MM.1S (cell line): Measurements from ENCODE around the gene MUC22.

ENCODE experiments used
- DNase-seq: peaks from one replicate; pipeline ENCODE4 v3.0.0-alpha.2; 2015
- H2AFZ ChIP-seq: fragments of 300-600 bp; sonication (generic); 2 replicates; pipeline ENCODE4 v1.6.0; 2016; ENCODE audit warnings: antibody characterized with exemption, low read length
- H3F3A ChIP-seq: fragments of 300-600 bp; sonication (generic); 2 replicates; pipeline ENCODE4 v1.6.1; 2016; ENCODE audit warnings: mild to moderate bottlenecking, antibody characterized with exemption, low read length, moderate library complexity, mixed read lengths; ENCODE audit not compliant: insufficient read depth
- H3K27ac ChIP-seq: fragments of 300-600 bp; sonication (generic); 2 replicates; pipeline ENCODE4 v1.5.1; 2016; ENCODE audit warnings: mild to moderate bottlenecking, low read length
- H3K27me3 ChIP-seq: fragments of 300-600 bp; sonication (generic); replicated peaks from 2 replicates; pipeline ENCODE4 v1.6.0; 2016; ENCODE audit warnings: low read length; ENCODE audit not compliant: insufficient read depth
- H3K36me3 ChIP-seq: fragments of 300-600 bp; sonication (generic); replicated peaks from 2 replicates; pipeline ENCODE4 v1.6.1; 2016; ENCODE audit warnings: mild to moderate bottlenecking, low read length, mixed read lengths; ENCODE audit not compliant: insufficient read depth
- H3K4me1 ChIP-seq: fragments of 300-600 bp; sonication (generic); 2 replicates; pipeline ENCODE4 v1.6.1; 2016; ENCODE audit warnings: low read length, mixed read lengths
- H3K4me2 ChIP-seq: fragments of 300-600 bp; sonication (generic); 2 replicates; pipeline ENCODE4 v1.6.0; 2016; ENCODE audit warnings: low read depth, low read length
- H3K4me3 ChIP-seq: fragments of 300-600 bp; sonication (generic); 2 replicates; pipeline ENCODE4 v1.5.1; 2016; ENCODE audit warnings: low read length, mixed read lengths
- H3K79me2 ChIP-seq: fragments of 300-600 bp; sonication (generic); 2 replicates; pipeline ENCODE4 v1.6.1; 2016; ENCODE audit warnings: mixed run types, low read length, mixed read lengths
- H3K9ac ChIP-seq: fragments of 300-600 bp; sonication (generic); 2 replicates; pipeline ENCODE4 v1.6.1; 2016; ENCODE audit warnings: low read length, mixed read lengths
- H3K9me2 ChIP-seq: fragments of 300-600 bp; sonication (generic); replicated peaks from 2 replicates; pipeline ENCODE4 v1.6.1; 2016; ENCODE audit warnings: mild to moderate bottlenecking, low read length, mixed read lengths; ENCODE audit not compliant: insufficient read depth
- H3K9me3 ChIP-seq: fragments of 300-600 bp; sonication (generic); replicated peaks from 2 replicates; pipeline ENCODE4 v1.6.1; 2016; ENCODE audit warnings: mild to moderate bottlenecking, low read length, mixed read lengths; ENCODE audit not compliant: insufficient read depth
- H4K20me1 ChIP-seq: fragments of 300-600 bp; sonication (generic); 2 replicates; pipeline ENCODE4 v1.6.1; 2016; ENCODE audit warnings: mild to moderate bottlenecking, low read length, moderate library complexity, mixed read lengths; ENCODE audit not compliant: insufficient read depth
- EZH2 ChIP-seq: fragments of 300-600 bp; sonication (generic); optimal IDR thresholded peaks from 2 replicates; pipeline ENCODE3; 2017; ENCODE audit warnings: low read depth, mild to moderate bottlenecking, antibody characterized with exemption, low read length, mixed read lengths
- EZH2phosphoT487 ChIP-seq: fragments of 300-600 bp; sonication (generic); IDR thresholded peaks from 2 replicates; pipeline ENCODE4 v1.6.1; 2018; ENCODE audit warnings: antibody characterized with exemption, low read length
- TF ChIP-seq, protein P1 (sequence below): fragments of 300-600 bp; sonication (generic); IDR thresholded peaks from 2 replicates; pipeline ENCODE4 v1.5.1; 2016; ENCODE audit warnings: antibody characterized with exemption, low read length, mixed read lengths

The MUC22 gene

GRCh38 chr6:31068669-31069340 is 58.5 kb downstream of the MUC22 start:
- no peaks in the 10 kb centered on the region for H4K20me1 ChIP-seq
- no peaks in the 10 kb centered on the region for H3K36me3 ChIP-seq
- no peak overlapping the region for H3K4me2 ChIP-seq
- no peaks in the 10 kb centered on the region for H3K9me3 ChIP-seq
- no peaks in the 10 kb centered on the region for H3K9me2 ChIP-seq
- no peak overlapping the region for H2AFZ ChIP-seq
- no peaks in the 10 kb centered on the region for H3F3A ChIP-seq
- TF ChIP-seq EZH2phosphoT487 (no peak), EZH2 (no peak)
- TF ChIP-seq, protein P1, sequence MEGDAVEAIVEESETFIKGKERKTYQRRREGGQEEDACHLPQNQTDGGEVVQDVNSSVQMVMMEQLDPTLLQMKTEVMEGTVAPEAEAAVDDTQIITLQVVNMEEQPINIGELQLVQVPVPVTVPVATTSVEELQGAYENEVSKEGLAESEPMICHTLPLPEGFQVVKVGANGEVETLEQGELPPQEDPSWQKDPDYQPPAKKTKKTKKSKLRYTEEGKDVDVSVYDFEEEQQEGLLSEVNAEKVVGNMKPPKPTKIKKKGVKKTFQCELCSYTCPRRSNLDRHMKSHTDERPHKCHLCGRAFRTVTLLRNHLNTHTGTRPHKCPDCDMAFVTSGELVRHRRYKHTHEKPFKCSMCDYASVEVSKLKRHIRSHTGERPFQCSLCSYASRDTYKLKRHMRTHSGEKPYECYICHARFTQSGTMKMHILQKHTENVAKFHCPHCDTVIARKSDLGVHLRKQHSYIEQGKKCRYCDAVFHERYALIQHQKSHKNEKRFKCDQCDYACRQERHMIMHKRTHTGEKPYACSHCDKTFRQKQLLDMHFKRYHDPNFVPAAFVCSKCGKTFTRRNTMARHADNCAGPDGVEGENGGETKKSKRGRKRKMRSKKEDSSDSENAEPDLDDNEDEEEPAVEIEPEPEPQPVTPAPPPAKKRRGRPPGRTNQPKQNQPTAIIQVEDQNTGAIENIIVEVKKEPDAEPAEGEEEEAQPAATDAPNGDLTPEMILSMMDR = peak; percentile 78
- H3K27me3 ChIP-seq = no peaks in the 10 kb centered on the region; the same call in 1 of the 2 replicates
- no peaks in the 10 kb centered on the region for H3K4me1 ChIP-seq
- no peak overlapping the region for H3K4me3 ChIP-seq
- H3K79me2 ChIP-seq = no peaks in the 10 kb centered on the region
- peak; percentile 63 for DNase-seq
- H3K9ac ChIP-seq = no peak overlapping the region
- H3K27ac ChIP-seq = no peak overlapping the region

DNA sequence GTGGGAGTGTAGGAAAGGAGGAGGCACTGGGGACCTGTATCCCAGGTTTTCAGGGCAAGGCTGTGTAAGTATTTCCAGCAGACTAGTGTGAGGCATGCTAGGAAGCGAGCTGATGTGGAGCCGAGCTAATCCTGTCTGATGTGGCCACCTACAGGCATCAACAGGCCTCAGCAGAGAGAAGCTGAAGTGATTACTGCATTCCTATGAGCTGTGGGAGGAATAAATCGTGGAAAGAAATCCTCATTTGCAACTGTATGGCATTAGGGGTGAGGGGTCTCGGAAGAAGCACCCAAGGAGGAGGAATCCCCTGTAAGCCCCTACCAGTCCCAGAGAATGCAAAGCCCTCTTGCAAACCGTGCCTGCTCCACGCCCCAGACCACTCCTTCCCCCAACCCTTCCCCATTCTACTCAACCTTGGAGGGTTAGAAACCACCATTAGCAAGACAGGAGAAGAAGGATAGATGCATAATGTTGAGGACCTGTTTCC is 60.5 kb downstream of the MUC22 start:
- Histone ChIP-seq H3K9ac (no peak overlapping the region), H3K36me3 (no peaks in the 10 kb centered on the region), H3K4me3 (no peak overlapping the region), H3K27ac (no peak overlapping the region), H3K4me1 (no peaks in the 10 kb centered on the region), H3F3A (no peaks in the 10 kb centered on the region), H2AFZ (no peak overlapping the region), H3K27me3 (no peaks in the 10 kb centered on the region; the same call in 1 of the 2 replicates), H3K9me3 (no peaks in the 10 kb centered on the region), H3K4me2 (no peak overlapping the region), H4K20me1 (no peaks in the 10 kb centered on the region), H3K9me2 (no peaks in the 10 kb centered on the region), H3K79me2 (no peaks in the 10 kb centered on the region)
- no peak for TF ChIP-seq EZH2phosphoT487
- TF ChIP-seq, protein P1 = peak; percentile 28; the same call in 1 of the 2 replicates
- no peak for DNase-seq

- H3F3A ChIP-seq = no peaks in the 10 kb centered on the region
- no peaks in the 10 kb centered on the region for H3K79me2 ChIP-seq
- no peak for TF ChIP-seq EZH2phosphoT487
- no peak for TF ChIP-seq EZH2
- TF ChIP-seq, protein P1 = no peak
- no peaks in the 10 kb centered on the region for H4K20me1 ChIP-seq
- no peak overlapping the region for H3K9ac ChIP-seq
- no peak overlapping the region for H3K27ac ChIP-seq
- no peaks in the 10 kb centered on the region for H3K36me3 ChIP-seq
- no peaks in the 10 kb centered on the region for H3K9me2 ChIP-seq
- no peaks in the 10 kb centered on the region for H3K4me1 ChIP-seq
- no peak overlapping the region for H2AFZ ChIP-seq
- no peak overlapping the region for H3K4me2 ChIP-seq
- H3K27me3 ChIP-seq = no peaks in the 10 kb centered on the region
- DNase-seq = no peak
- no peak overlapping the region for H3K4me3 ChIP-seq
- H3K9me3 ChIP-seq = no peaks in the 10 kb centered on the region
Measured at GRCh38 chr6:31074401-31074800, 64.1 kb downstream of the MUC22 start.
